ENCODE results near the gene PPFIA3.

- TF ChIP-seq CTCF (IDR thresholded peaks at IDR 0.05; ENCODE audit: low read depth, low read length, missing input control), result no peak
- no peak for TF ChIP-seq RAD21 (IDR thresholded peaks at IDR 0.05)
- TF ChIP-seq, protein P1, sequence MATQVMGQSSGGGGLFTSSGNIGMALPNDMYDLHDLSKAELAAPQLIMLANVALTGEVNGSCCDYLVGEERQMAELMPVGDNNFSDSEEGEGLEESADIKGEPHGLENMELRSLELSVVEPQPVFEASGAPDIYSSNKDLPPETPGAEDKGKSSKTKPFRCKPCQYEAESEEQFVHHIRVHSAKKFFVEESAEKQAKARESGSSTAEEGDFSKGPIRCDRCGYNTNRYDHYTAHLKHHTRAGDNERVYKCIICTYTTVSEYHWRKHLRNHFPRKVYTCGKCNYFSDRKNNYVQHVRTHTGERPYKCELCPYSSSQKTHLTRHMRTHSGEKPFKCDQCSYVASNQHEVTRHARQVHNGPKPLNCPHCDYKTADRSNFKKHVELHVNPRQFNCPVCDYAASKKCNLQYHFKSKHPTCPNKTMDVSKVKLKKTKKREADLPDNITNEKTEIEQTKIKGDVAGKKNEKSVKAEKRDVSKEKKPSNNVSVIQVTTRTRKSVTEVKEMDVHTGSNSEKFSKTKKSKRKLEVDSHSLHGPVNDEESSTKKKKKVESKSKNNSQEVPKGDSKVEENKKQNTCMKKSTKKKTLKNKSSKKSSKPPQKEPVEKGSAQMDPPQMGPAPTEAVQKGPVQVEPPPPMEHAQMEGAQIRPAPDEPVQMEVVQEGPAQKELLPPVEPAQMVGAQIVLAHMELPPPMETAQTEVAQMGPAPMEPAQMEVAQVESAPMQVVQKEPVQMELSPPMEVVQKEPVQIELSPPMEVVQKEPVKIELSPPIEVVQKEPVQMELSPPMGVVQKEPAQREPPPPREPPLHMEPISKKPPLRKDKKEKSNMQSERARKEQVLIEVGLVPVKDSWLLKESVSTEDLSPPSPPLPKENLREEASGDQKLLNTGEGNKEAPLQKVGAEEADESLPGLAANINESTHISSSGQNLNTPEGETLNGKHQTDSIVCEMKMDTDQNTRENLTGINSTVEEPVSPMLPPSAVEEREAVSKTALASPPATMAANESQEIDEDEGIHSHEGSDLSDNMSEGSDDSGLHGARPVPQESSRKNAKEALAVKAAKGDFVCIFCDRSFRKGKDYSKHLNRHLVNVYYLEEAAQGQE (IDR thresholded peaks at IDR 0.05), result no peak
- TF ChIP-seq FOXA2 (IDR thresholded peaks at IDR 0.05), result no peak
- no peak for TF ChIP-seq JUND (IDR thresholded peaks at IDR 0.05)
- TF ChIP-seq, protein P2, sequence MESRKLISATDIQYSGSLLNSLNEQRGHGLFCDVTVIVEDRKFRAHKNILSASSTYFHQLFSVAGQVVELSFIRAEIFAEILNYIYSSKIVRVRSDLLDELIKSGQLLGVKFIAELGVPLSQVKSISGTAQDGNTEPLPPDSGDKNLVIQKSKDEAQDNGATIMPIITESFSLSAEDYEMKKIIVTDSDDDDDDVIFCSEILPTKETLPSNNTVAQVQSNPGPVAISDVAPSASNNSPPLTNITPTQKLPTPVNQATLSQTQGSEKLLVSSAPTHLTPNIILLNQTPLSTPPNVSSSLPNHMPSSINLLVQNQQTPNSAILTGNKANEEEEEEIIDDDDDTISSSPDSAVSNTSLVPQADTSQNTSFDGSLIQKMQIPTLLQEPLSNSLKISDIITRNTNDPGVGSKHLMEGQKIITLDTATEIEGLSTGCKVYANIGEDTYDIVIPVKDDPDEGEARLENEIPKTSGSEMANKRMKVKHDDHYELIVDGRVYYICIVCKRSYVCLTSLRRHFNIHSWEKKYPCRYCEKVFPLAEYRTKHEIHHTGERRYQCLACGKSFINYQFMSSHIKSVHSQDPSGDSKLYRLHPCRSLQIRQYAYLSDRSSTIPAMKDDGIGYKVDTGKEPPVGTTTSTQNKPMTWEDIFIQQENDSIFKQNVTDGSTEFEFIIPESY (IDR thresholded peaks at IDR 0.05), result no peak
Observed at GRCh38 chr19:49116544-49116943, 2.8 kb upstream of the PPFIA3 start.

All from liver (tissue), 3 donors.